ENCODE measurements around the gene SRSF4.

DNA sequence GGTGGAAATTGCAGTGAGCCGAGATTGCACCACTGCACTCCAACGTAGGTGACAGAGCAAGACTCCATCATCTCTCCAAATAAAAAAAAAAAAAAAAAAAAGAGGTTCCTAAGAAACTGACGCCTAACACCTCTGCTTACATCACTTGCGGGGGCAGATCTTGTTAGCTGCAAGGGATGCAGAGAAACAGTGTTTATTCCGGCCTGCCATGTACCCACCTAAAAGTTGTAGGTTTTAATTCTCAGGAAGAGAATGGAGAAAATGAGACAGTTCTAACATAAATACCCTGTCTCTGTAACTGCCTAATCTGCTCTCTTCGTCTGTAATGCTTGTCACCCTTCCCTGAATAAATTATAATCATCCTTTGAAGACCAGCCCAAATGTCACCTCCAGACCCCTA lies 9.0 kb upstream of the SRSF4 start:
- TF ChIP-seq EZH2phosphoT487 (IDR thresholded peaks at IDR 0.05; ENCODE audit: borderline replicate concordance, low read length) (no peak), CTCF (conservative IDR thresholded peaks at IDR 0.05; ENCODE audit: low read depth, low read length) (no peak), EZH2 (IDR thresholded peaks at IDR 0.05; ENCODE audit: low read length, unreplicated experiment) (no peak)
